VCaP (cell line): ENCODE data around the gene SLC29A1.
"Not testable (repeated sequence)": the region's sequence is repeated elsewhere in the genome, so short reads cannot be mapped to it uniquely, and the experiment has no call there.

ENCODE experiments used
- H3K27ac ChIP-seq: fragments of 450-650 bp; 2 replicates; pipeline ENCODE4 v1.5.1; 2017
- CTCF ChIP-seq: fragments of 450-650 bp; conservative IDR thresholded peaks from 2 replicates; pipeline ENCODE4 v1.5.1; 2017; ENCODE audit warnings: mild to moderate bottlenecking, moderate library complexity

The SLC29A1 gene

GRCh38 chr6:44188819-44189218 lies 34.6 kb upstream of the SLC29A1 start:
- H3K27ac ChIP-seq, result no peak overlapping the region
- TF ChIP-seq CTCF, result no peak

GRCh38 chr6:44189257-44189656 lies 34.1 kb upstream of the SLC29A1 start:
- H3K27ac ChIP-seq, result no peak overlapping the region
- no peak for TF ChIP-seq CTCF

GRCh38 chr6:44190715-44191114 lies 32.7 kb upstream of the SLC29A1 start:
- TF ChIP-seq CTCF, result no peak
- no peak overlapping the region for H3K27ac ChIP-seq

GRCh38 chr6:44192428-44193041 lies 30.9 kb upstream of the SLC29A1 start:
- no peak for TF ChIP-seq CTCF
- H3K27ac ChIP-seq, result no peak overlapping the region

GRCh38 chr6:44193307-44193910 lies 30.0 kb upstream of the SLC29A1 start:
- no peak for TF ChIP-seq CTCF
- H3K27ac ChIP-seq, result no peak overlapping the region

GRCh38 chr6:44194326-44194725 lies 29.1 kb upstream of the SLC29A1 start:
- no peak for TF ChIP-seq CTCF

GRCh38 chr6:44196351-44196750 lies 27.0 kb upstream of the SLC29A1 start:
- not testable (repeated sequence) for H3K27ac ChIP-seq

More at GRCh38 chr6:44194326-44194725, 29.1 kb upstream of the SLC29A1 start:
- H3K27ac ChIP-seq, result no peak overlapping the region

- TF ChIP-seq CTCF, result no peak
- no peak overlapping the region for H3K27ac ChIP-seq
Observed at GRCh38 chr6:44198684-44199083, 24.7 kb upstream of the SLC29A1 start.
